DMS 273 (cell line): ENCODE data around the gene LCP2.
A peak's percentile ranks its signal among the peaks of the same experiment; 100 is the strongest.

ENCODE experiments used
- DNase-seq: peaks from one replicate; lab custom pipeline; 2025; ENCODE audit not compliant: unreplicated experiment; lab: John Stamatoyannopoulos, UW

Gene LCP2

GRCh38 chr5:170316937-170317336 is 19.4 kb upstream of the LCP2 start:
- DNase-seq, result no peak

- no peak for DNase-seq
Measured at GRCh38 chr5:170315154-170315553, 17.6 kb upstream of the LCP2 start.

GRCh38 chr5:170314541-170315095 is 17.0 kb upstream of the LCP2 start:
- DNase-seq, result no peak

- DNase-seq, result no peak
Measured at GRCh38 chr5:170313816-170314215, 16.2 kb upstream of the LCP2 start.

GRCh38 chr5:170313344-170313743 is 15.8 kb upstream of the LCP2 start:
- no peak for DNase-seq

GRCh38 chr5:170312666-170313065 is 15.1 kb upstream of the LCP2 start:
- DNase-seq, result no peak

GRCh38 chr5:170312301-170312595 is 14.7 kb upstream of the LCP2 start:
- no peak for DNase-seq

- no peak for DNase-seq
Measured at GRCh38 chr5:170311511-170312300, 14.1 kb upstream of the LCP2 start.

- DNase-seq, result no peak
Measured at GRCh38 chr5:170310256-170310926, 12.8 kb upstream of the LCP2 start.

GRCh38 chr5:170308686-170309085 is 11.1 kb upstream of the LCP2 start:
- no peak for DNase-seq

GRCh38 chr5:170307575-170308465 is 10.2 kb upstream of the LCP2 start:
- no peak for DNase-seq

GRCh38 chr5:170306381-170306831 is 8.8 kb upstream of the LCP2 start:
- peak; percentile 65 for DNase-seq

- no peak for DNase-seq
Measured at GRCh38 chr5:170305646-170306025, 8.1 kb upstream of the LCP2 start.

- no peak for DNase-seq
Measured at GRCh38 chr5:170305016-170305645, 7.6 kb upstream of the LCP2 start.

- DNase-seq, result no peak
Measured at GRCh38 chr5:170303549-170303948, 6.0 kb upstream of the LCP2 start.

- DNase-seq, result no peak
Measured at GRCh38 chr5:170302653-170303501, 5.3 kb upstream of the LCP2 start.

GRCh38 chr5:170301981-170302652 is 4.5 kb upstream of the LCP2 start:
- DNase-seq, result no peak

- no peak for DNase-seq
Measured at GRCh38 chr5:170301149-170301548, 3.6 kb upstream of the LCP2 start.

GRCh38 chr5:170300361-170301013 is 2.9 kb upstream of the LCP2 start:
- no peak for DNase-seq
